DOHH2 (cell line): ENCODE results near the gene TEN1.

Experiments used
- EZH2phosphoT487 ChIP-seq: fragments of 200-600 bp; sonication (generic); IDR thresholded peaks from 2 replicates; pipeline ENCODE4 v1.6.1; 2017; ENCODE audit warnings: borderline replicate concordance, mild to moderate bottlenecking, antibody characterized with exemption, low read length, moderate library complexity, mixed read lengths
- TF ChIP-seq, protein P1 (sequence below): fragments of 200-600 bp; sonication (generic); IDR thresholded peaks from one replicate; pipeline ENCODE4 v1.5.1; 2014; ENCODE audit warnings: antibody characterized with exemption, mild to moderate bottlenecking, low read depth, low read length; ENCODE audit not compliant: poor library complexity, severe bottlenecking

DNA sequence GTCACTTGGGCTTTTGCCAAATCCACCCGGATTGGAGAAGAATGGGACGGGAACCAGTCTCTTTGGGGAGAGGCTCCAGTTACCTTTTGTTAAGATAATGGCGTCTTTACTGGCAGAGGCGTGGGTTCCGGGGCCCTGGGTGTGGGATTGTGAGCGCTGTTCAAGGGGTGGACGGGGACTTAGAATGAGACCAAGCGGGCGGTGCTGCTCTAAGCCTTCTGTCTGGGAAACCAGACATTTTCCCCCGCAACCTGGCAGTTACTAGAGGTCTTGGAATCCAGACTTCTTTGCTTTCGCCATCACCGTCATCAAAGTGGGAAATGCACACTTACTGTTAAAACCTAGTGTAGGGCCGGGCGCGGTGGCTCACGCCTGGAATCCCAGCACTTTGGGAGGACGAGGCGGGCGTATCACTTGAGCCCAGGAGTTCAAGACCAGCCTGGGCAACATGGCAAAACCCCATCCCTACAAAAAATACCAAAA, 706 bp downstream of the TEN1 start:
- TF ChIP-seq, protein P1, sequence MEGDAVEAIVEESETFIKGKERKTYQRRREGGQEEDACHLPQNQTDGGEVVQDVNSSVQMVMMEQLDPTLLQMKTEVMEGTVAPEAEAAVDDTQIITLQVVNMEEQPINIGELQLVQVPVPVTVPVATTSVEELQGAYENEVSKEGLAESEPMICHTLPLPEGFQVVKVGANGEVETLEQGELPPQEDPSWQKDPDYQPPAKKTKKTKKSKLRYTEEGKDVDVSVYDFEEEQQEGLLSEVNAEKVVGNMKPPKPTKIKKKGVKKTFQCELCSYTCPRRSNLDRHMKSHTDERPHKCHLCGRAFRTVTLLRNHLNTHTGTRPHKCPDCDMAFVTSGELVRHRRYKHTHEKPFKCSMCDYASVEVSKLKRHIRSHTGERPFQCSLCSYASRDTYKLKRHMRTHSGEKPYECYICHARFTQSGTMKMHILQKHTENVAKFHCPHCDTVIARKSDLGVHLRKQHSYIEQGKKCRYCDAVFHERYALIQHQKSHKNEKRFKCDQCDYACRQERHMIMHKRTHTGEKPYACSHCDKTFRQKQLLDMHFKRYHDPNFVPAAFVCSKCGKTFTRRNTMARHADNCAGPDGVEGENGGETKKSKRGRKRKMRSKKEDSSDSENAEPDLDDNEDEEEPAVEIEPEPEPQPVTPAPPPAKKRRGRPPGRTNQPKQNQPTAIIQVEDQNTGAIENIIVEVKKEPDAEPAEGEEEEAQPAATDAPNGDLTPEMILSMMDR, result no peak
- no peak for TF ChIP-seq EZH2phosphoT487
